Fibroblast of skin of back (primary cell): ENCODE data around the gene KLHL18. TPM values are rescaled to one million over a fixed set of nuclear protein-coding genes. Genes with fewer than 3 reads are reported as not detected.
"Not testable (repeated sequence)": the region's sequence is repeated elsewhere in the genome, so short reads cannot be mapped to it uniquely, and the experiment has no call there.

Source experiments
- DNase-seq: peaks from one replicate; pipeline ENCODE4 v3.0.0-alpha.2; 2013
- polyA plus RNA-seq, 2 experiments: library from polyadenylated mRNA; unstranded; fragments of 120-200 nt; gene quantifications; one replicate each; pipeline ENCODE4 v1.2.1, GENCODE V29; 2013; ENCODE audit not compliant: insufficient read length in 2 of 2

KLHL18 gene
- 18.0 TPM for polyA plus RNA-seq (2013, experiment 1 of 2; ENCODE audit: insufficient read length)
- 11.0 TPM for polyA plus RNA-seq (2013, experiment 2 of 2; ENCODE audit: insufficient read length)

DNA sequence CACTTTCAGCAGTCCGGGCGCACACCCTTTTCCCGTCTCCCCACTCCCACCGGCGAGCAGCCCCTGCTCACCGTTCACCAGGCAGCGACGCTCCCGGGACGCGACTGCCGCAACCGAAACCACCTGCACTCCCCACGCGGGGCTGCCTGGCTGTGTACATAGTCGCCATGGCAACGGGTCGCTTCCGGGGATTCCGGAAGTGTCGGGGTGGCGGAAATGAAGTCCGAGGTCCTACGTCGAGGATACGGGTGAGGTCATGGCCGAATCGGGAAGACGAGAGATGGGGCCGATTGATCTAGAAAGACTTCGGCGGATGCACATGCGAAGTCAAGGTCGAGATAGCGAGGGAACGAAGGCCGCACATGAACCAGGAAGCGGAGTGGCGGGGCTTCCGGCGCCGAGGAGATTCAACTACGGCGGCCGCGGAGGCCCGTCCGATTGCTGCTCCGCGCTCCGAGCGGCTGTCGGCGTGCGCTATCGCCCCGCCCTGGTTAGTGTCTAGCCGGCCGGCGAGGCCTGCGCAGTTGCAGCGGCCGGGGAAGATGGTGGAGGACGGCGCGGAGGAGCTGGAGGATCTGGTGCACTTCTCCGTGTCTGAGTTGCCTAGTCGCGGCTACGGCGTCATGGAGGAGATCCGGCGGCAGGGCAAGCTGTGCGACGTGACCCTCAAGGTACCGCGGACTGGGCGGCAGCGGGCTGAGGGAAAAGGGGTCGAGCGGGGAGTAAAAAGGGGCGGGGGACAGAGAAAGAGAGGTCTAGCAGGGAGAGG, at the start of gene KLHL18, which contains the start of gene KIF9:
Gene KLHL18, plus strand, starts transcription at position 521 of the 769 bp plus-strand sequence. Its CDS starts 22 bp downstream, at position 543.
Gene KIF9, minus strand, starts transcription at position 376 of the 769 bp plus-strand sequence. CDS start 5,425 bp downstream, outside the sequence.
- peak; percentile 92 for DNase-seq

DNA sequence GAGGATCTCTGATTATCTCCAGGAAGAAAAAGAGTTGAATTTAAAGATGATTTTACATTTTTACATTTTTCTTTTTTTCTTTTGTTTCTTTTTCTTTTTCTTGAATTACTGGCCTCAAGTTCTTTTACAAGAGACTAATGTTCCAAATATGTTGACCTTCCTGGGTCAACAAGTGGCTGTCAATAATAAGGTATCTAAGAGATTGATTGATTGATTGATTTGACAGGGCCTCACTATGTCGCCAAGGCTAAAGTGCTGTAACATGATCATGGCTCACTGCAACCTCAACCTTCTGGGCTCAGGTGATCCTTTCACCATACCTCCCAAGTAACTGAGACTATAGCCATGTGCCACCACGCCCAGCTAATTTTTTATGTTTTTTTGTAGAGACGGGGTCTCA, 44.7 kb upstream of the KLHL18 start:
- DNase-seq, result no peak

DNA sequence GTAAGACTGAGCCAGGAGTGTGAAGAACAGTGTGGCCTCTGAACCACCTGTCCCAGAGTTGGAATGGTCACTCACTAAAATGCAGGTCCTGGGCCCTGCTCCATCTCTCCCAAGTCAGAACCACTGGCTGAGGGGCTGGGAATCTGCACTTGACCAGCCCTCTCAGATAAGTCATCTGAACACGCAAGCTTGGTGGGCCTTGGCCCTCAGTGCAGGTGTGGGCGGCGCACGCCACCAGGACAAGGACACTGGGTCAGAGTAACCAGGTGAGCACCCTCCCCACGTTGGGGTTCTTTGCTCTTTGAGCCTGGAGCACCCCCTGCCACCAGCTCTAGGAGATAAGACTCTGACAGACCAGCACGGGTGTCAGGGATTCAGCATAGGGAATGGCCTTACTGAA, 42.8 kb upstream of the KLHL18 start:
- no peak for DNase-seq

DNA sequence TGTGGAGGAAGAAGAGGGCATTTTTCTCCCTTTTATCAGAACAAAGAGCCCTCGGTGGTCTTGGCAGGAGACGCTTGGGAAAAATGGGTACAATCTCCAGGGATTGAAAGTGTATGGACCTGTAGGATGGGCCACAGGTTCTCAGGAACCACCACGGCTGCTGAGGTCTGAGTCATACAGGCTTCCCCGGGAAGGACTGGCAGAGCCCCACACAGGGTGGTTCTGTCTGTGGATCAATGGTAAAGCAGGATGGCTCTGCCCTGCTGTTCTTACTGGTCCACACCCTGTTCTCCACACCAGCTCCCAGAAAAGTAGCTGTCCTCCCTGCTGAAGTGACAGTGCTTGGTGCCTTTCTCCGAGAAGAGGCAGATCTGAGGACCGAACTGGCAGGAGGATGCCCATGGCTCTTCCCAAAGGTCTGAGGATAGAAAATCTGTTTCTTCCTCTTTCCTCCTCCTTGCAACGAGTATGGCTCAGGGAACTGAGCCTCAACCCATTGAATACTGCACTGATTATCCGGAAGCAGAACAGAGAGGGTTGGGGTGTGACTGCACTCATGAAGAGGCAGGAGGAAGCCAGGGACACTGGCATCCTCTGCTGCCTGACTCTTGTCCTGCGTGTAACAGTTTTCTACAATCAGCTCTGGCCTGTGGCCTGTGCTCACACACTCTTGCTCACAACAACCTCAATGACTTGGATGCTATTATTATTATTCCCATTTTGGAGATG, 39.2 kb upstream of the KLHL18 start:
- no peak for DNase-seq

DNA sequence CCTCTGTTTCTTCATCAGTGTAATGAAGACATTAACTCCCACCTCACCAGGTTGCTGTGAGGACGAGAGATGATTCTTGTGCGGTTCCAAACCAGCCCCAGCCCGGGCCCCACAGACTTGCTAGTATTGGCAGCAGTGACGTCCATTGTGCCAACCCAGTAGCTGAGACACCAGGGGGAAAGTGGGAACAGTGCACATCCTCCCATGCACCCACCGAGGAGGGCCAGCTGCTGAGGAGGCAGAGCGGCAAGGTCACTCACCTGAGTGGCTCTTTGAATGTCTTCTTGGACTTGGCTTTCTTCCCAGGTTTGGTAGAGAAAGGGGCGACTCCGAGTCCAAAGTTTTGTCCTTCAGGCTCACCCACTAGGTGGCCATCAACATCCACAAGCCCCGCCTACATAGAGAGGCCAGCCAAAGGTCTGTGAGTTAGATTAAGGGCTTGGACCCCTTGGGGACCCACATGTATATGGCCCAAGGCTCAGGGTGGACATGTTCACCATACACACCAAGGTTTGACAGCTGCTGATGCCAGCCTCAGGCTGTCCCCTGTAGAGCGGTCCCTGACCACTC, 38.1 kb upstream of the KLHL18 start:
- no peak for DNase-seq

DNA sequence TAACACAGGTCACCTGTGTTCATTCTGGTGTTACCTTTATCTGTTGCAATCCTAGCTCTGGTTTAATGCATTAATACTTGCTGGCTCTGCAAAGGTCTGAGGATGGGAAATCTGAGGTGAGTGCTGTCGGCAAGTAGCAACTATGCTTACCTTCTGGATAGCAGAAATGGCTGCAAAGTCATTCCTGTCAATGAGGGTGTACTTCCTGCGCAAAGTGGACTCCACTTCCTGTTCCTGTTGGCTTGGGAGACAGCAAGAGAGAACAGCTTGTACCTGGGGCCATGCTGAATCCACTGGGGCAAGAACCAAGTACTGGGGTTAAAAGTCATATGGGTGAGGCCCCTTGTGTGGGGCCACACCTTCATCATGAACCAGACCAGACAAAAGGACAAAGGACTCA, 37.5 kb upstream of the KLHL18 start:
- DNase-seq, result no peak

DNA sequence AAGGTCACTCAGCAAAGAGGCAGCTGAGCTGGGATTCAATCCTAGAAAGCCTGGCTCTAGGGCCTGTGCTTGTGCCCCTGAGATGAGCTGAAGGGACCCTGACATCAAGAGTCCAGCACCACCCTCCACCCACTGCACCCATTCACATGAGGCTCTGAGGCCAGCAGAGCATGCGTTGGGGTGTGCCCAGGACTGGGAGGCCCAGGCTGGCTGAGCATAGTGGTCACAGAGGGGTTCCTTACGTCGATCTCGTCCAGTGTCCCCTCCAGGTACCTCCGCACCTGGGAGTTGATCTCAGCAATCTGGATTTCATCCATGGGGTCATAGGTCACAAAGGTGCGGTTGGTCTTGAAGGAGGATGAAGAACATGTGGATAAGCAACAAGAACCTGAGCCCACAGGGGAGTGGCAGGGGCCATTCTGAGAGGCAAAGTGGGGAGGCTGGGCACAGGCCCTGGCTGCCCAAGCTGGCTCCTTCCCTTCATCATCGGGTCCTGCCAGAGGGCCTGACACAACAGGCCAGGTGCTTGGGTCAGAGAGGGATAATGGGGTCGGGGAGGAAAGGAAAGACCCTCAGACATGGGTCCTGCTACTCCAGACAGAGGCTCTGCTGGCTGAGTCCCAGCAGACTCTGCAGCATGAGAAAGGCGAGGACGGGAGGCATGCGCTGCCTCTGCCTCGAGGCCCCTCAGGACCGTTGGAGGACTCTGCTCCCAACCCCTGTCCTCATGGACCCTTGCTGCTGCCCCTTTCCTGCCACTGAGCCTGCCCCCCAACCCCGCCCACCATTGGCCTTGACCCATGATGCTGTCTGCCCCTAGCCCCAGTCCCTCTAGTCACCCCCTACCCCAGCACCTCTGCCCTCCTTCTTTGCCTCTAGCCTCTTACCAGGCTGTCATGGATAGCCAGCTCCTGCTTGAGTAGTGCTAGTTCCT, 35.3 kb upstream of the KLHL18 start:
- no peak for DNase-seq

DNA sequence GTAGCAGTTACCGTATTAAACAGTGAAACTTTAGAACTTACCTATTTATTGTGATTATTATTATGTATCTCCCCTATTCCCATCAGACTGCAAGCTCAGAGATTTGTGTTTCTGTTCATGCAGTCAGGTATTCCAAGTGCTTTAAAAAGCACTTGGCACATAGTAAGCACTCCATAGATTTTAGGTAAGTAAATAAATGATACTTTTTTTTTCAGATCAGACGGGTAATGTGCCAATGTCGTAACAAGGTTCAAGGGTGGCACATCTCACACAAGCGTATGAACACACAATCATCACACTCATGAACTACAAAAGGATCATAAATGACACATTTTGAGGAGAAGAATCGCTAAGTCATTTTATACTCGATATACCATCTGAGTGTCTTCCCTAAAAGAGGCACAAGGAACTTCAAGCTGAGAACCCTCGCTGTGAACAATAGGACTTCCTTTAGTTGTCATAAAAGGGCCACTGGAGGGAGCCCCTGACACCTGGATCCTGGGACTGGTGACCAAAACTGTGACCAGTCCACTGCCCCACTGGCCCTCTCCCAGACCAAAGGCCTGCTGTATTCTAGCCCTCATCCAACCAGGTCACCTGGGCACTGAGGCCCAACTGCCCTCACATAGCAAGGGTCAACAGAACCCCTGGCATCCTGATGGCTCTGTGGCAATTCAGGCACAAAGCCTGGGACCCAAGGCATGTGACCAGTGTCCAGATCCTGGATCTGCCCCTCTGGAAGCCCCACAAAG, 32.3 kb upstream of the KLHL18 start:
- peak; percentile 28 for DNase-seq

DNA sequence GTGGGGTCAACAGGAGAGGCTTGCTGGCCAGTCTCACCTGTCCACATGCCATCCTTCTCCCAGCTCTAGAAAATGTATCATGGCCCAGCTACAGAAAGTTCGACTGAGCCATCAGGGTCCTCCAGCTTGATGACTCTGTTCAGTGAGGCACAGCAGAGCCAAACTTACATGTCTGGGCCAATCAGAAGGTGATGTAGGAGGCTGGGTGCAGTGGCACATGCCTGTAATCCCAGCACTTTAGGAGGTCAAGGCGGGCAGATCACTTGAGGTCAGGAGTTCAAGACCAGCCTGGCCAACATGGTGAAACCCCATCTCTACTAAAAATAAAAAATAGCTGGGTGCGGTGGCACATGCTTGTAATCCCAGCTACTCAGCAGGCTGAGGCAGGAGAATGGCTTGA, 31.7 kb upstream of the KLHL18 start:
- not testable (repeated sequence) for DNase-seq

DNA sequence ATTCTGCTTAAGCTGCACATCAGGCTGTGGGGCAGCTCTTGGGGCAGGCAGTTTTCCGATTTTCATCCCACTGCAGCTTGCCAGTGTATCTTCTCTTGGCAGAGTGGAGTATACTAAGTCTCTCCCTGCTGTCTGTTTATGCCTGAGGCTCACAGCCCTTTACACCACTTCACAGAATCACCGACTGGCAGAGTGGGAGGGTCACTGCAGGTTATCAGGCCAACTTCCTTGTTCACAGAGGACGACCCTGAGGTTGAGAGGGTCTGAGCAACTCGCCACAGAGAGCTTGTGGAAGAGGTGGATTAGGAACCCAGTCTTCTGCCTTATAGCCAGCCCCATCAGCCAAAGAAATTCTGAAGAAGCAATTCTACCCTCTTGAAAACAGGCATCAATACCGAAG, 31.1 kb upstream of the KLHL18 start:
- no peak for DNase-seq

DNA sequence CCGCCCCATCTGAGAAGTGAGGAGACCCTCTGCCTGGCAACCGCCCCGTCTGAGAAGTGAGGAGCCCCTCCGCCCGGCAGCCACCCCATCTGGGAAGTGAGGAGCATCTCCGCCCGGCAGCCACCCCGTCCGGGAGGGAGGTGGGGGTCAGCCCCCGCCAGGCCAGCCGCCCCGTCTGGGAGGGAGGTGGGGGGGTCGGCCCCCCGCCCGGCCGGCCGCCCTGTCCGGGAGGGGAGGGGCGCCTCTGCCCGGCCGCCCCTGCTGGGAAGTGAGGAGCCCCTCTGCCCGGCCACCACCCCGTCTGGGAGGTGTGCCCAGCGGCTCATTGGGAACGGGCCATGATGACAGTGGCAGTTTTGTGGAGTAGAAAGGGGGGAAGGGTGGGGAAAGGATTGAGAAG, 26.4 kb upstream of the KLHL18 start:
- DNase-seq, result not testable (repeated sequence)

DNA sequence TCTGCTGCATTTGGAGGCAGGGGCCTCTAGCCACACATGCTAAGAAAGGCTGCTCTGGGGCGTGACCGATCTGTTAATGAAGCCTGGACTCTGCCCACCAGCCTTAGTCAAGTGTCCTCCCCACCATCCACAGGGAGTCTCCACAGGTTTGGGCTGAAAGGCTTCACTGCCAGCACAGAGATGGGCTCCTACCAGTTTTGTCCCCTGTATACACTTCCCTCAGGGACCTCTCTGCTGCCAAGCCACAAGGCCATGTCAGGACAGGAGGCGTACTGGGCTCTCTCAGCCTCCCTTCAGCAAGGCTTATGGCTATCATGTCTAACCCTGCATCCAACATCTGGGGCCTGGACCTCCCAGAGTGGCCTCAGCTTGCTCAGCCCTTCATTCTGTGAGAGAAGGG, 23.6 kb upstream of the KLHL18 start:
- DNase-seq, result no peak

DNA sequence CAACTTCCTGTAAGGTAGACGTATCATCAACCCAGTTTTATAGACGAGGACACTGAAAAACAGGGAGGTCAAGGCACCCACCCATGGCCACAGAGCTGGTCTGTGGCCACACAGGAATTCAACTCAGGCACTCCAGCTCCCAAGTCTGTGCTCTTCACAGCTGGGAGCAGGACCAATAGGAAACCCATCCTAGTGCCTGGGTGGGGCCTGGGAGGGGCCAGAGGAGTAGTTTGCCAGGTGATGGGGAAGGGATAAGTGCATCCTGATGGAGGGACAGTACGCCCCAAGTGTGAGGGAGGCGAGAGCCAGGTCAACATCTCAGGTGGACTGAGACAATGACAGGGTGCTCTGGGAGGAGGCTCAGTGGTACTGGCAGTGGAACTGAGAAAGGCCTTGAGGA, 22.1 kb upstream of the KLHL18 start:
- DNase-seq, result no peak

DNA sequence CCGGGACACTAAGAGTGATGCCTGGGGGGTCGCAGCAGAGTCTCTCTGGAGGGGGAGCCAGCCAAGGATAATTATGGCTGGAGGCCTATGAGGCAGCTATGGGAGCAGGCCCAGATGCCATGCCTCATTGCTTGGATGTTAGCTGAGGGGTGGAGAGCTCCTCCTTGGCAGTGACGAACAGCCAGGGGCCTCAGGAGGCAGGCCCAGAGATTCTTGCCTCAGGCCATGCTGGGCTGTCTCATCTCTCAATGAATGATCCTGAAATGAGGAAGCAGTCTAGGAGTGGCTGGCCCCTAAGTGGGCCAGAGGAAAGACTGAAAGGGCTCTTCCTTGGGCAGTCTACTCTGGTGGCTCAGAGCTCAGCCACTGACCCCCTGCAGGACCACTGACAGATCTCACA, 21.4 kb upstream of the KLHL18 start:
- DNase-seq, result no peak

DNA sequence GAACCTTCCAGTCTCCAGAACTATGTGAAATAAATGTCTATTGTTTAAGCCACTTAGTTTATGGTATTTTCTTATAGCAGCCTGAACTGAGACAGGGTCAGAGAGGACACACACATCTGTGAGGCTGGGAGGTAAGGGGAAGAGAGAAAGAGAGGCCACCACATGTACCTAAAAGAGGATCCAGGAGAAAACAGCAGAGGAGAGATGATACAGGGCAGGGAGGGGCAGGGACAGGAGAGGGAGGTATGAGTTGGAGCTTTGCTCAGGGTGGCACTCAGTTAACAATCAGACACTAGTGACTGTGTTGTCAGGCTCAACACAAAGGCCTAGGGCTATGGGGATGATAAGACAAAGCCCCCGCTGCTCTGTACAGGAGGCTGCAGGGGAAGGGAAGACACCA, 17.7 kb upstream of the KLHL18 start:
- no peak for DNase-seq

DNA sequence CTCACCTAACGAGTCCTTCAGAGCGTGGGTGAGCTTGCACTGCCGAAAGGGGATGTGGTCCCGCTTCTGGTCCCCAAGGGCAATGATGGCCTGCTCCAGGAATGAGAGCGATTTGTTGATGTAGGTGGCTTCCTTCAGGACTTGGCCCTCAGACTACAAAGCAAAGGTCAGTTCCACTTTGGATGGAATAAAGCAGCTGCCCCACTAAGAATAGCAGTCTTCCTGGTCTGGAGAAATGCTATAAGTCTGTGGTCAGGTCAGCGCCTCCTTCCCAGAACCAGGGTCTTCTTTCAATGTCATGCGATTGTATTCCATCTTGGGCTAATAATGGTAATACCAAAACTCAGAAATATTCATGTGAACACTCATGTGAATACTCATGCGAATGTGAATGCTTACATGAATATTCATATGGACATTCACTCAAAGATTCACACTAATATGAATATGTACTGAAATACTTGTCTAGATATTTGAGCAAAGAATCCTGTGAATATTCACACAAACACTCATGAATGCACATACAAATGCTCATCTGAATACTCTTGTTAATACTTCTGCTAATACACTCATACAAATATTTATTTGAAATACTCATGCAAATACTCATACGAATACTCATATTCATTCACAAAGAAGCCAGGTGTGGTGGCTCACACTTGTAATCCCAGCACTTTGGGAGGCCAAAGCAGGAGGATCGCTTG, 16.9 kb upstream of the KLHL18 start:
- DNase-seq, result no peak

DNA sequence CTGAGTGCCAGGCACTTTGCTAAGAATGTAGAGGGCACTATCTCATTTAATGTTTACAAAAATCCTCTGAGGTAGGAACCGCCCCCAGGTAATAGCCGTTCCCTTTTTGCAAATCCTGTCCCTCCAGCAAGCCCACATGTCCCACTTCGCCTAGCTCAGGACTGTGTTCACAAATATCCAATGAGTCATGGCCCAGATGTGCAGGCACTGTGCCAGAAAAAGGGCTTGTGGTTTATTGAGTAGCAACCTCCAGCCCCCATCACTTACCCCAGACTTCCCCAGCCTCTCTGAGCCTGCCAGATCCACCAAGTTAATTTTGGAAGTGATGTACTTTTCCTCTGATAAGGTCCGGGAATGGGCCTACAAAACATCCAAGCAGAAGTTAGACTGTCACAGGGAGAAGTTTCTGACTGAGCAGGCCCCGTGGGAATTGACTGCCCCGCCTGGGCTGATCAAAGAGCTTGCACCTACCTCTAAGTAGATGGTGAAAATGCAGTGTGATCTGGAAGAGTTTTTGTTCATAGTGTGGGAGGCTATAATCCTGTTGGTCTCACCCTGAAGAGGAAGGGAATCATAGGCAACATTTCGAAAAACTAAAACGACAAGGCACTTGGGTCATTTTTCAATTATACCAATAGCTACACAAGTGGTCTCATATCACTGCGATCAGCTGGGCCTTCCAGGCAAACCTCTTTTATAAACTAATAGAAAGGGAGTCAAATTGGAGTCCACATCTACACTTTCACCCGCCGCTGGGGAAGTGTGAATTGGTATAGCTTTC, 15.8 kb upstream of the KLHL18 start:
- peak; percentile 91 for DNase-seq

DNA sequence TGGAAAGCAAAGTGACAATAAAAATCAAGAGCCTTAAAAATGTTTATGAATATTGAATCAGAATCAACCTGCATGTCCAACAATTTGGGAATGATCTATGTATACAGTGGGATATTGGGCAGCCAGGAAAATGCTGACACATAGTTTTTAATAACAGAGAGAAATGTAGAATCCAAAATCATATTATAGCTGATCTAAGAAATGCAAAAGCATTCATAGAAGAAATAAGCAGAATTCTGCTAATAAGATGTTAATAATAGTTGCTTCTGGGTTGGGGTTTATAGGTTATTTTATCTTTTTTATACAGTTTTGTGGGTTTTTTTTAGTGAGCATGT, 15.3 kb upstream of the KLHL18 start:
- no peak for DNase-seq

DNA sequence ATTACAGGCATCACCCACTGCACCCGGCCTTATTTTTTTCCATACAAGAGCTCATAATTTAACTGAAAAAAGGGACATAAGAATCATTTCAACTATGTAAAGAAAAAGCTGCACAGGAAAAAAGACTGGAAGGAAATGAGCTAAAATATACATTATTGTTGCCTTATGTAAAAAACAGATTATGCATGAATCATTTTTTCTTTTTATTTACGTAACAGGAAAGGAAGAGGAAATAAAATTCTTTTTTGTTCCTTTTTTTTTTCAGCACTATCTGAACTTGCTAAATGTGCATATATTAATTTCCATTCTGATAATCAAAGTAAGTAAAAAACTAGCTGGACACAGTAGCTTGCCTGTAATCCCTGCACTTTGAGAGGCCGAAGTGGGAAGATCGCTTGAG, 12.2 kb upstream of the KLHL18 start:
- no peak for DNase-seq

DNA sequence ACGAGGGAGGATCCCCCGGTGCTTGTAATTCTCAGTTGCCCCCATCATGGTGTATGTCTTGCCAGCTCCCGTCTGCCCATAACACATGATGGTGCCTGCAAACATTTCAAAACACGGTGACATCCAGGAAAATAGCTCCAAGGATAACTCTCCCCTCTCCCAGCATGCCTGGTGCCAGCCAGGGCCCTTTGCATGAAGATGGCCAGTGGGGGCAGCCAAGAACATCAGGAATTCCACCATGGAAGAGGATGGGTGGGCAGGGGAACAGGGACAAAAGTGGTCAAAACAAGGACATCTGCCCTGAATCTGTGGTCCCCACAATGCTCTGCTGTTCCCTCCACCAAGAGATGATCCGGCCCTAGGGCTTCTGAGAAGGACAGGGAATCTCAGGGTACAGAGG, 9.2 kb upstream of the KLHL18 start:
- DNase-seq, result no peak
